CD14-positive monocyte (primary cell): ENCODE data around the gene NAA11. TPM values are rescaled to one million over a fixed set of nuclear protein-coding genes. Genes with fewer than 3 reads are reported as not detected.

ENCODE experiments used
- DNase-seq, 3 donors: peaks; one replicate each; pipeline ENCODE4 v3.0.0-alpha.2; 2011 to 2022
- H2AFZ ChIP-seq: 2 replicates; pipeline ENCODE4 v1.6.0; 2012; ENCODE audit warnings: mild to moderate bottlenecking, low read depth, low read length, inconsistent platforms; ENCODE audit not compliant: insufficient read depth, poor library complexity, severe bottlenecking
- H3K27ac ChIP-seq, 2 donors: 1 replicate in 1 of 2; 2 replicates in 1 of 2; pipeline ENCODE4 v1.5.1; 2012 to 2013; ENCODE audit warnings: low read length in 2 of 2, control low read depth in 1 of 2, inconsistent platforms in 1 of 2, low read depth in 1 of 2, mild to moderate bottlenecking in 1 of 2
- H3K27me3 ChIP-seq, 2 donors: one replicate each; pipeline versions ENCODE4 v1.6.0 to v1.6.1; 2011 to 2013; ENCODE audit warnings: low read length in 2 of 2; ENCODE audit not compliant: control insufficient read depth in 2 of 2, insufficient read depth in 2 of 2
- H3K36me3 ChIP-seq, 2 donors: replicated peaks in 1 of 2; 1 replicate in 1 of 2; 2 replicates in 1 of 2; pipeline versions ENCODE4 v1.5.1 to v1.6.1; 2012 to 2013; ENCODE audit warnings: low read length in 2 of 2, control low read depth in 1 of 2, inconsistent platforms in 1 of 2, mild to moderate bottlenecking in 1 of 2; ENCODE audit not compliant: insufficient read depth in 2 of 2, control insufficient read depth in 1 of 2
- H3K4me1 ChIP-seq, 2 donors: 1 replicate in 1 of 2; 2 replicates in 1 of 2; pipeline versions ENCODE4 v1.5.1 to v1.6.1; 2012 to 2013; ENCODE audit warnings: low read length in 2 of 2, control low read depth in 1 of 2, inconsistent platforms in 1 of 2, mild to moderate bottlenecking in 1 of 2, moderate library complexity in 1 of 2; ENCODE audit not compliant: insufficient read depth in 2 of 2, control insufficient read depth in 1 of 2
- H3K4me2 ChIP-seq: replicated peaks from 2 replicates; pipeline ENCODE3; 2012; ENCODE audit warnings: low read length, moderate library complexity, mild to moderate bottlenecking; ENCODE audit not compliant: poor library complexity, severe bottlenecking; ENCODE audit errors: extremely low read depth
- H3K4me3 ChIP-seq, 3 experiments: fragments of 200-600 bp in 1 of 3; sonication (generic) in 1 of 3; replicated peaks in 1 of 3; 1 replicate in 2 of 3; 2 replicates in 1 of 3; pipeline ENCODE4 v1.5.1; 2011 to 2013; ENCODE audit warnings: low read length in 3 of 3, mild to moderate bottlenecking in 3 of 3, control low read depth in 2 of 3, low read depth in 2 of 3, inconsistent platforms in 1 of 3, moderate library complexity in 1 of 3
- H3K79me2 ChIP-seq: 2 replicates; pipeline ENCODE4 v1.6.0; 2012; ENCODE audit warnings: mild to moderate bottlenecking, control low read depth, inconsistent platforms, low read length, moderate library complexity; ENCODE audit not compliant: insufficient read depth
- H3K9ac ChIP-seq: 2 replicates; pipeline ENCODE4 v1.6.0; 2017; ENCODE audit warnings: low read length, mild to moderate bottlenecking; ENCODE audit not compliant: insufficient read depth, poor library complexity, severe bottlenecking
- H3K9me3 ChIP-seq, 2 donors: replicated peaks in 1 of 2; 1 replicate in 1 of 2; 2 replicates in 1 of 2; pipeline versions ENCODE4 v1.5.1 to v1.6.1; 2012 to 2013; ENCODE audit warnings: low read length in 2 of 2, control low read depth in 1 of 2; ENCODE audit not compliant: control insufficient read depth in 1 of 2, insufficient read depth in 1 of 2
- H4K20me1 ChIP-seq: 2 replicates; pipeline ENCODE4 v1.6.0; 2012; ENCODE audit warnings: mild to moderate bottlenecking, low read length, control low read depth, moderate library complexity; ENCODE audit not compliant: insufficient read depth
- H3K27ac Mint-ChIP-seq, 7 donors: one replicate each; pipeline ENCODE4 v1.8.0; 2020; ENCODE audit warnings: mild to moderate bottlenecking in 7 of 7, mixed read lengths in 7 of 7, moderate library complexity in 6 of 7, inconsistent platforms in 2 of 7
- H3K27me3 Mint-ChIP-seq, 3 donors: one replicate each; pipeline ENCODE4 v1.8.0; 2021 to 2022; ENCODE audit warnings: low read depth in 3 of 3, mild to moderate bottlenecking in 3 of 3, mixed read lengths in 3 of 3, moderate library complexity in 3 of 3, inconsistent platforms in 1 of 3
- H3K36me3 Mint-ChIP-seq, 2 donors: one replicate each; pipeline ENCODE4 v1.8.0; 2020; ENCODE audit warnings: mixed read lengths in 2 of 2, inconsistent platforms in 1 of 2, mild to moderate bottlenecking in 1 of 2
- H3K4me1 Mint-ChIP-seq: one replicate; pipeline ENCODE4 v1.8.0; 2020; ENCODE audit warnings: mild to moderate bottlenecking, mixed read lengths
- H3K4me3 Mint-ChIP-seq, 2 donors: one replicate each; pipeline ENCODE4 v1.8.0; 2020; ENCODE audit warnings: mild to moderate bottlenecking in 2 of 2, mixed read lengths in 2 of 2, moderate library complexity in 1 of 2
- H3K9me3 Mint-ChIP-seq, 7 donors: one replicate each; pipeline ENCODE4 v1.8.0; 2020 to 2022; ENCODE audit warnings: mixed read lengths in 7 of 7, mild to moderate bottlenecking in 6 of 7, moderate library complexity in 6 of 7, inconsistent platforms in 2 of 7
- CTCF ChIP-seq: fragments of 200-600 bp; IDR thresholded peaks from one replicate; pipeline ENCODE4 v1.8.0; 2022; ENCODE audit warnings: antibody characterized with exemption, mild to moderate bottlenecking
- WGBS: methylation state at CpG from one replicate; pipeline ENCODE4 v1.1.5; 2013; ENCODE audit warnings: missing lambda C conversion rate; ENCODE audit not compliant: insufficient coverage; 5-methylcytosine and 5-hydroxymethylcytosine counted together
- intact Hi-C, 2 donors: fragments of 100-400 bp; cut with micrococcal nuclease; formaldehyde crosslinking; loops; one replicate each; pipeline versions ENCODE4 v1.15.0 to v1.15.1; 2023
- polyA plus RNA-seq, 3 donors: library from polyadenylated mRNA; depleted of rRNA in 1 of 3; unstranded in 2 of 3; stranded (reverse) in 1 of 3; fragments of 300-500 nt in 2 of 3; fragments of >200 nt in 1 of 3; fragmentation: Illumina TruSeq in 2 of 3; gene quantifications; 1 replicate in 2 of 3; 2 replicates in 1 of 3; pipeline ENCODE4 v1.2.3, GENCODE V29; 2012 to 2021

The NAA11 gene
- polyA plus RNA-seq, 3 donors = not detected

GRCh38 chr4:79325436-79325835 is 425 bp downstream of the NAA11 start:
- H3K9me3 Mint-ChIP-seq = peaks cover 0 to 15% (median 10%) of the 10 kb centered on the region in 7 donors
- Histone ChIP-seq H3K9ac (no peak overlapping the region), H3K27ac (no peak overlapping the region), H2AFZ (no peak overlapping the region), H4K20me1 (no peaks in the 10 kb centered on the region), H3K79me2 (no peaks in the 10 kb centered on the region), H3K4me3 (no peak overlapping the region), H3K36me3 (no peaks in the 10 kb centered on the region), H3K4me1 (no peaks in the 10 kb centered on the region), H3K9me3 (peaks cover 9 to 12% of the 10 kb centered on the region in 2 donors), H3K27me3 (no peaks in the 10 kb centered on the region), H3K4me2 (no peak overlapping the region)
- no peak for DNase-seq
- no peaks in the 10 kb centered on the region for H3K36me3 Mint-ChIP-seq
- intact Hi-C loops = no loop called here
- TF ChIP-seq CTCF = no peak
- H3K27me3 Mint-ChIP-seq = peaks cover 0 to 2% (median 0%) of the 10 kb centered on the region in 3 donors
- H3K4me1 Mint-ChIP-seq = no peaks in the 10 kb centered on the region
- 100% methylated on average over 3 of the region's 12 CpGs for WGBS
- no peak overlapping the region for H3K27ac Mint-ChIP-seq
- H3K4me3 Mint-ChIP-seq = no peak overlapping the region

GRCh38 chr4:79319975-79320374 is 5.9 kb downstream of the NAA11 start:
- DNase-seq = no peak
- H3K4me1 ChIP-seq = no peaks in the 10 kb centered on the region
- no peak for TF ChIP-seq CTCF
- H3K27ac Mint-ChIP-seq = no peak overlapping the region
- H3K27me3 Mint-ChIP-seq = peaks cover 0 to 2% (median 2%) of the 10 kb centered on the region in 3 donors
- WGBS = 100% methylated on average over 2 of the region's 4 CpGs
- H3K27ac ChIP-seq = no peak overlapping the region
- H2AFZ ChIP-seq = no peak overlapping the region
- H3K27me3 ChIP-seq = no peaks in the 10 kb centered on the region
- intact Hi-C loops = no loop called here
- no peaks in the 10 kb centered on the region for H3K4me1 Mint-ChIP-seq
- H3K4me3 Mint-ChIP-seq = no peak overlapping the region
- no peaks in the 10 kb centered on the region for H3K36me3 ChIP-seq
- H4K20me1 ChIP-seq = no peaks in the 10 kb centered on the region
- no peak overlapping the region for H3K9ac ChIP-seq
- peaks cover 0 to 7% (median 3%) of the 10 kb centered on the region in 7 donors for H3K9me3 Mint-ChIP-seq
- peaks cover 0 to 2% of the 10 kb centered on the region in 2 donors for H3K9me3 ChIP-seq
- H3K36me3 Mint-ChIP-seq = no peaks in the 10 kb centered on the region
- no peaks in the 10 kb centered on the region for H3K79me2 ChIP-seq
- H3K4me2 ChIP-seq = no peak overlapping the region
- no peak overlapping the region for H3K4me3 ChIP-seq
